NCI-H1092 treated with DMSO at 0.1 percent for 48 hours (cell line): ENCODE results near the gene ZDHHC14.

Experiments used
- DNase-seq: peaks from one replicate; lab custom pipeline; 2025; lab: John Stamatoyannopoulos, UW

ZDHHC14 gene

DNA sequence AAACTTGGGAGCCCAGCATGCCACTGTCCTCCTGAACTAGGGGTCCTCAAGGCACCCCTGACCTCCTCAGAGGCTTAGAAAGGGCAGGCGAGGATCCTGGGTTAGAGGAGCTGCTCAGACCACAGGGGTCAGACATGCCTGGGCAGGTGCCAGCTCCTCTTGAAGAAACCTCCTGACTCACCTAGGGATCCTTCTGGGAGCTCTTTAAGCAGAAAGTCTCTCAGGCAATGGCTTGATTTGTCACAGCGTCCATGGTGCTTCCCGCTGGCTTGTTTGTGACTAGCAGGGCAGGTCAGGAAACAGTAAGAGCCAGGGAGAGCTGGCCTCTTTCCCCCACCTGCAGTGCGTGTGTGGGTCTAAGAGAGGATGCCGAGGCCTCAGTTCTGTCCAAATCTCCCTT is 267.6 kb downstream of the ZDHHC14 start:
- peak; percentile 67 for DNase-seq

DNA sequence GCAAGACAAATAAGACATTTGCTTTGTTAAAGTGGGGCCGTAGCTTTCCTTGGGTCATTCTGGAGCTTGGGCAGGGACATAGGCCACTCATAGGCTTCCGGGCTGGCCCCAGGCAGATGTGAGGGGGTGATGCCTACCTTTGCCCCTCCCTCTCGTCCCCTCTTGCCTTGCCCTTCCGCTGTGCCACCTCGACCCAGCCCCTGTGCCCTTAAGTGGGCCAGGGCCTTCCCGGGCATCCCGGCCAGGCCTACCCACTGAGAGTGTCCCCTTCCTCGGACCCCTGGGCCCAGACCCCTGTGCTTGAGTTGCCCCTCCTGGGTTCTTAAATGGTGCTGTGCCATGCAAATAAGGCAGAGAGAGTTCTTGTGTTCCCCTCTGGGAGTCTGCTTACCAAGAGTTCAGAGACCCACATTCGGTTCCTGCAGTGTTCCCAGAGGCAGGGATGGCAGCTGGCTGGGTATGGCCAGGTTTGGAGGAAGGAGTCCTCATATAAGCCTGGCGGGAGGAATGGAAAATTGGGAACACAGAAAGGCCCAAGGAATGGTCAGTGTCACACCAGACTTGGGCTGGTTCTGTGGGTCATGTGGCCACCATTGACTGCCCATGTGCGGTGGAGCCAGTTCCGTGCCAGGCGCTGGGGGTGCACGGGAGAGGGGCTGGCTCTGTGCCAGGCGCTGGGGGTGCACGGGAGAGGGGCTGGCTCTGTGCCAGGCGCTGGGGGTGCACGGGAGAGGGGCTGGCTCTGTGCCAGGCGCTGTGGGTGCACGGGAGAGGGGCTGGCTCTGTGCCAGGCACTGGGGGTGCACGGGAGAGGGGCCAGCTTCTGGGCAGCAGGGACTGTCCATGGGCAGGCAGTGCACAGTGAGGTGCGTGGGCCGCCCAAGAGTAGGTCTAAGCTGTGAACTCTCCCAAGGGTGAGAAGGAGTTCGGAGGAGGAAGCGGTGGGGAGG is 268.6 kb downstream of the ZDHHC14 start:
- DNase-seq: peak; percentile 89

DNA sequence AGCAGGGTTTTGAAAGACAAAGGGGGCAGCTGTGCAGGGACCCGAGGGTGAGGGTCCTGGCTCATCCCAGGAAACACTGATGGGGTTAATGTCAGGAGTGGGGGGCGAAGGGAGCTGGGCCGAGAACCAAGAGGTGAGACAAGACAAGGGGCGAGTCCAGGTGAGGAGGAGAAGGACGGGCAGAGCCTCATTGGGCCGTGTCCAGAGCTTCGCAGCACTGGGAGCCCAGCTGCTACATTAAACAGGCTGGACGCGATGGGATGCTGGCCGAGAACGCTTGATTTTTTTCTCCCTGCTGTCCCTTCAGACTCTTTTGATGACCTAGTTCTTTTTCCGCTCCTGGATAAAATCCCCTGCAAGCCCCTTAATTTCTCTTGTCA is 269.3 kb downstream of the ZDHHC14 start:
- peak; percentile 89 for DNase-seq

DNA sequence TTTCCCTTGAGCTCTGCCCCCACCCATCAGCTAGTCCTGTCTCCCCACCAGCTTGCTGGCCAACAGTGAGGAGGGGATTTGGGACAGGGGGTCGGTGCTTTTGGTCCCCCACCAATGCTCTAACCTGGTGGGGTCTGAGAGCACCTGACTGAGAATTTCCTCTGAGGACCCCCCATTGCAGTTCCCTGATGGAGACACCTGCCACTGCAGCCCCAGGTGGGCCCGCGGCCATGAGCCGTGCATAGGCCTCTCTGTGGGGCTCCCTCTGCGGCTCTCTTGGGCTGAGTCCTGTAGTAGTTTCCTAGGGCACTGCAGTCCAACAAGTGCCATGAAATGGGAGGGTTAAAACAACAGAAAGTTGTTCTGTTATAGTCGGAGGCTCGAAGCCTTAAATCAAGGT is 269.8 kb downstream of the ZDHHC14 start:
- DNase-seq: no peak

DNA sequence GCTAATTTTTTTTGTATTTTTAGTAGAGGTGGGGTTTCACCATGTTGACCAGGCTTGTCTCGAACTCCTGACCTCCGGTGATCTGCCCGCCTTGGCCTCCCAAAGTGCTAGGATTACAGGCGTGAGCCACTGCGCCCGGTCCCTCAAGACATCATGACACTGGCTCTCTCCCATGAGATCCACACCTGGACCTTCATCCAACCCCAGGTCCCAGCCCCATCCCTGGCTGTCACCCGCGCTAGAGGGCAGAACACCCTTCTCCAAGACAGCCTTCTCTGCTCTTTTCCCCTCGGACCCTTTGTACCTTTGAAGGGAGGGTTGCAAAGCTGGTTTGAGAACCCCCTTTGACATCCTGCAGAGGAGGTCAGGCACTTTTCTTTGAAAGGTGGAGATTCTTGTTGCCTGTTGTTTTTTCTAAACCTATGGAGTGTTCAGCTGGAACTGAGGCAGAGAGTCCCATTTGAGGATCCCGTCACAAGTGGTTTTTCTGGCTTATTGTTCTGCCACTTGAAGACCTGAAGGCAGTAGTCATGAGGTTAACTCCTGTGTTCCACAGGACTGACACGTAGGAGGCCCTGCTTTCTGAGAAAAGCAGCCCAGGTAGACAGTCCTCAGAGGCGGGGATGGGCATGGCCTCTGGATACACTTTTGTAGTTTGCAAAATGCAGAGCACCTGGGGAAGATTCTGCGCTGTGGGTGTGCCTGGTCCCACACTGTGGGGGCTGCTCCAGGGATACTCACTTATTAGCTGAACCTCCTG is 270.9 kb downstream of the ZDHHC14 start:
- no peak for DNase-seq

DNA sequence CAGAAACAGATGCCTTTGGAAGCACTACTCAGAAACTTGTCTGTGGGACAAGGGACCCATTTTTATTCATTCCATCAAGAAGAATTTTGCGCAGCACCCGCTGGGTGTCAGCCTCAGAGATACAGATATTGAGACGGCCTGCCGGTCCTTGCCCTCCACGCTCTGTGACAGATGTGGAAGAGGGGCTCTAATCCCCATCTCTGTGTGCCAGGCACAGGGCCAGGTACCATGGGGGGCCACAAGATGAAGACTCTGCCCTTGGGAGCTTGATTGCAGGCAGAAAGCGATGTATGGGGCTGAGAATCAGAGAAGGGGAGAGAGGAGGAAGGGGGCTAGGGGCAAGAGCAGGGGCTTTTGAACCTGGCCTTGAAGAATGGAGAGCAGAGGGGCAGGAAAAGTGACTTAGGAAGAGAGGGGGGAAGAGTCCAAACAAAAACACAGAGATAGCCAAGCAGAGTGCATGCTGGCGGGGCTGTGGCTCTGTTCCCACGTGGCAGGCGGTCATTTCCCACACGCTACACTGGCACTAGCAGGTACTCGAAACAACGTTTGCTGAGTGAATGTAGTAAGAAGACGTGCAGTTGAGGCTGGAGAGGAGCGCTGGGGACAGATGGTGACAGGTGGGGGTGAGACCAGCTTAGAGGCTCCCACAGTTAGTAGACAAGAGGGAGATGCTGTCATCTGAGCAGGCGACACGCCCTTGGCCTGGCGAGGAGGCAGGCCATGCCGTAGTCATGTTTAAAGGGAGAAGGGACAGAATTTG is 271.8 kb downstream of the ZDHHC14 start:
- no peak for DNase-seq

DNA sequence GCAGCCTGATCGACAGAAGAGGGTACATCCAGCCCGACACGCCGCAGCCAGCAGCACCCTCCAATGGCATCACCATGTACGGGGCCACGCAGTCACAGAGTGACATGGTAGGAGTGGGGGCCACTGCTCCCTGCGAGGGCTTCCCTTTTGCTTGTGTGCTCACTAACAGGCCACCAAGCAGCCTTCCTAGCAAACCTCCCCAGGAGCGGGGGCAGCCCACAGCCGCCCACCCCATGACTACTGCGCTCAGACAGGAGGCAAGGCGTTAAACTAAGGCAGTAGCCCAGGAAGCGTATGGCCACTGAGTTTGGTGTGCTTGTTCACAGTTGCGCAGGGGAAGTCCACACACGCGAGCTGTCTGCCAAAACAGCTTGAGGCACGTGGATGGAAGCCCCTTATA is 272.5 kb downstream of the ZDHHC14 start:
- no peak for DNase-seq

DNA sequence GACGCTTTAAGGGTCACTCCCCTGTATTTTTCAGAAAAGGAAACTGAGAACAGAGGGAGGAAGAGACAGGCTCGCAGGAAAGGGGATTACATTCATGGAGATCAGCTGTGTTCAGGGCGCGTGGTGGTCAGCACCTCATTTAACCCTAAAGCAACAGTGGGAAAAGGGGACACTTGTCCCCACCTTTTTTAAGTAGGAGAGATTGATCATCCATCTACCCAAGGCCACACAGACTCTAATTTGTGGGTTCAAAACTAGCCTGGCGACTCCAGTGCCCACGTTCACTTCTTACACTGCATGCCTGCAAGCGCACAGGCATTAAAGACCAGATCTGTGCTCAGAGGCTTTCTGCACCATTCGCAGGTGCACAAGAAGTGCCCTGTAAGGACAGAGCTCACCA is 274.1 kb downstream of the ZDHHC14 start:
- DNase-seq: no peak

DNA sequence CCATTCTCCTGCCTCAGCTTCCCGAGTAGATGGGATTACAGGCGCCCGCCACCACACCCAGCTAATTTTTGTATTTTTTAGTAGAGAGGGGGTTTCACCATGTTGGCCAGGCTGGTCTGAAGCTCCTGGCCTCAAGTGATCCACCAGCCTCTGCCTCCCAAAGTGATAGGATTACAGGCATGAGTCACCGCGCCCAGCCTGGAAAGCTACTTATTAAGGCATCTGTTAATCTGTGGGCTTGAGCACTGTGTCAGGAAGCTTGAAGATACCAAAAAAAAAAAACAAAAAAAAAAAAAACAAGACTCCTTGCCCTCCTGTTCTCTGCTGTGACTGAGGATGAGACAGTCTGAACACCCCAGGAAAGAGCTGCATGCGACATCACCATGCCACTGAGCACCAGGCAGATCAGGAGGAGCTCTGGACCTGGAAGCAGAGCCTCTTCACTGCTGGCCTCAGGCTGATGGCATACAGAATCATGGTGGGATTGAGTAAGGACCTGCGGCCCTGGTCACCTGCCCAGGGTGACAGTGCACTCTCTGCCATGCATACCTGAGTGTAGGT is 275.5 kb downstream of the ZDHHC14 start:
- no peak for DNase-seq

DNA sequence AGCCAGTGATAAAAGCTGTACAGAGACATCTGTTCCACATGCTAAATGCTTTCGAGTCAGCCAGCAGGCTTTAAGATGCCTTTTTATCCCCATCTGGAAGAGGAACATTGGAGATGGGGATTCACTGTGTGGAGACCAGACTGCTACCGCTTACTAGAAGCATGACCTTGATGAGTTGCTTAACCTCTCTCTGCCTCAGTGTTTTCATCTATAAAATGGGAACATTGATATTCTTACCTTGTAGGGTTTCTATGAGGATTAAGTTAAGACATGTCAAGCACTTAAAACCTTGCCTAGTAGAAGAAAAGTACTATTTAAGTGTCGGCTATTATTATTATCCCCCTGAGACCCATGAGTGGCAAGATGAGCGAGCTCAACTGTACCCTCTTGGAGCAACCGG is 276.8 kb downstream of the ZDHHC14 start:
- DNase-seq: no peak

DNA sequence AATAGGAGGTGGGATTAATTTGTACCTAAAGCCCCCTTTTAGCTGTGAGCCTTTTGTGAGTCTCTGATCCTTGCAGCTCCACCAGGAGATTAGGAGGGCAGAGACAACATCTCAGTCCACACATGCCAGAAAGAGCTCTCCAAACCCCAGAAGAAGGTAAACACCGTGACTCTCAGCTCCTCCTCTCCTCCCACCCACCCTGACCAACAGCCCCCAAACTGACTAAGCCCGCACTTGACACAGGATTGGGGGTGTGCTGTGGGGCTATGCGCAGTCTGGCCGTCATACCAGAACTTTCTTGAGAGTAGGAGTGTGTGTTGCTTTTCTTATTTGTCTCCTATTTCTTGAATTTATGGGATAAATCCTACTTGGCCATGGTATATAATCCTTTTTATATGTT is 277.3 kb downstream of the ZDHHC14 start:
- DNase-seq: no peak

DNA sequence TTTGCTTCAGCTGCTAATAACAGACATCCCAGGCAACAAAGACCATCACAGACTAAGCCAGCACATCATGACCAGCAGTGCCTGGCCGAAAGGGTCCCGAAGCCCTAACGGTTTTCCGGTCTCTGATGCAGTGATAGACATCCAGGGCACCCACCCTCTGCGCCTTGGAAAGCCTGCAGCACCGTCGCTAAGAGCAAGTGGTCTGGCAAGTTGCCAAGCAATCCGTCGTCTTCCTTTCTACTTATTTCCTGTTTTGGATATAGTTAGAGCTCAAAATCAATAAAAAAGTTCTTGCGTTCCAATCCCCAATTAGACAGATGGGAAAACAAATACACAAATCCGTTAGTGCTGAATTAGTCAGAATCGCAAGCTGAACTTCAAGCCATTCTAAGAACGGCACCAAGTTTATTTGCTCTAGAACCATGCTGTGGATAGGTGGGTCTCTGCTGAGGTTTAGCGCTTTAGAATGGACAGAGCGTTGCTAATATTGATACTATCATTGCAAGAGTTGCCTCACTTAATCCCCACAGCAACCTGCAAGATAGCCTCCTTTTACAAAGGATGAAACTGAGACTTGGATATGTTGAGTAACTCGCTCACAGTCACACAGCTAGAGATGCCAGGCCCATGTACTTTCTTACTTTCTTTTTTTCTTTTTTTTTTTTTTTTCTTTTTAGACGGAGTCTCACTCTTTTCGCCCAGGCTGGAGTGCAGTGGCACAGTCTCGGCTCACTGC is 278.7 kb downstream of the ZDHHC14 start:
- DNase-seq: no peak

DNA sequence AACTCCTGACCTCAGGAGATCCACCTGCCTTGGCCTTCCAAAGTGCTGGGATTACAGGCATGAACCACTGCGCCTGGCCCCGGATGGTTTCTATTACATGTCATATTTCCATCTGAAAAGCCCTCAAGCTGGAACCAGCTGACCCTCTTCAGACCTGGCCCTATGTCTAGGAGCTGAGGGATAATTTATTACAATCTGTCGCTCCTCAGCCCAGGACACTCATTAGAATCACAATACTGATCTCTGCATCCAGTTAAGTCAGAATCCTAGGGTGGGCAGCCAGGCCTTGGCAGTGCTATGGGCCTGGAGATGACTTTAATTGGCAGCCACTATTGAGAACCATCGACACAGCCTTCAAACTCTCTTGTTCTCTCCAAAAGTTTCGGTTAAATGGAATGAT is 279.4 kb downstream of the ZDHHC14 start:
- DNase-seq: no peak

DNA sequence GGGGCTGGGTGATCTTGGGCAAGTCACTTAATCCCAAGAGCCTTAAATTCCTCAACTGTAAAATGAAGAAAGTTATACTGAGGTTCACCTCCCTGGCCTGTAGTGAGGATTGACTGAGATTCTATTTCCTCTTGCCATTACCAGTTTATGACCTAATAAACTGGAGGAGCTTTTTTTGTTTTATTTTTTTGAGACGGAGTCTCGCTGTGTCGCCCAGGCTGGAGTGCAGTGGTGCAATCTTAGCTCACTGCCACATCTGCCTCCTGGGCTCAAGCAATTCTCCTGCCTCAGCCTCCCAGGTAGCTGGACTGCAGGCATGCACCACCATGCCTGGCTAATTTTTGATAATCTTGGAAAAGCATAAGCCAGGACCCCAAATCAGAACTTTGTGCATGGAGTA is 280.7 kb downstream of the ZDHHC14 start:
- no peak for DNase-seq

DNA sequence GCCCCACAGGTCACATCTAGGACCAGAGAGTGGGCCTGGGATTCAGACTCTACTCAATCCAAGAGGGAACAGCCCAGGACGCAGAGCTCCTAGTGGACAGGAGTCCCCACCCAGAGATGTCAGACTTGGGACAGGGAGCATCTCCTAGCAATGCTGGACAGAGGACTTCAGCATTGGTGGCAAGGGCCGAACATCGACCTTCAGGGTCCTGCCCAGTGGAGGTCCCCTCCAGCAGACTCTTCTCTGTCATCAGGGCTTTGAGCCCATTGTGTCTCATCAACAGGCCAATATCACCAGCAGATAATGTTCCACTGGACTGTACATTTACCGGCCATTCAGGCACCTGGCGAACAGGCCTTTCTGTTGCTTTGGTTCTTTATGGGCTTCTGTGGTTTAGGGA is 282.3 kb downstream of the ZDHHC14 start:
- no peak for DNase-seq

DNA sequence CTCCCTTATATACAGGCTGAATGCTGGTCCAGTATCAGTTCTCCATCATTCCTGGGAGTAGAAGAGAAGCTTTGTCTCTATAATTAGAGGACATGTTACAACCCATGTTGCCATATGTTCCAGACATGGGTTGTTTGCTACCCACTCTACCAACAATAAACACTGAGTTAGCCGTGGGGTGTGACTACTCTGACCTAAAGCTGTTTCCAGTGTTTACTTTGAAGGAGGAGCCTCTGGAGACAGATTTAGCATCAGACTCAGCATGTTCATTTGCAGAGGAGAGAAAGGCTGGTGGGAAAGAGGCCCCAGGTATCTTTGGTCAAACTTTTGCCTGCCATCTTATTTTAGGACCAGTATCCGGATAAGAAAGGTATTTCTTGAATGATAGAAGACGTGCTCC is 284.2 kb downstream of the ZDHHC14 start:
- no peak for DNase-seq

DNA sequence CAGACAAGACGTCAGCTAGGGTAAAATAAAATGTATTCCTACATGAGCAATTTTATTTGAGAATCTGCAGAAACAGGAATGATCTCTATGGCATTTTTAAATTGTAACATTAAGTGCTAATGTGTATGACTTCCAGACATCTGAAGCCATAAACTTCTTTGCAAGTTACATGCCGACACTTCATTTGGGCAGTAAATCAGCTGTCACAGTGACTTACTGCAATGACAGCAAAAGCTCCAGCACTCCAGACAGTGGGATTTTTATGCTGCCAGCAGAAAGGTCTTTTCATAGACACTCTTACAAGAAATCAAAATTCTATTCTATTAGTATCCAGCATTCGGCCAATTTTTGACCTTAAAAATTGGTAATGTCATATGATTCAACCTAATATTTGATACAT is 285.7 kb downstream of the ZDHHC14 start:
- no peak for DNase-seq

DNA sequence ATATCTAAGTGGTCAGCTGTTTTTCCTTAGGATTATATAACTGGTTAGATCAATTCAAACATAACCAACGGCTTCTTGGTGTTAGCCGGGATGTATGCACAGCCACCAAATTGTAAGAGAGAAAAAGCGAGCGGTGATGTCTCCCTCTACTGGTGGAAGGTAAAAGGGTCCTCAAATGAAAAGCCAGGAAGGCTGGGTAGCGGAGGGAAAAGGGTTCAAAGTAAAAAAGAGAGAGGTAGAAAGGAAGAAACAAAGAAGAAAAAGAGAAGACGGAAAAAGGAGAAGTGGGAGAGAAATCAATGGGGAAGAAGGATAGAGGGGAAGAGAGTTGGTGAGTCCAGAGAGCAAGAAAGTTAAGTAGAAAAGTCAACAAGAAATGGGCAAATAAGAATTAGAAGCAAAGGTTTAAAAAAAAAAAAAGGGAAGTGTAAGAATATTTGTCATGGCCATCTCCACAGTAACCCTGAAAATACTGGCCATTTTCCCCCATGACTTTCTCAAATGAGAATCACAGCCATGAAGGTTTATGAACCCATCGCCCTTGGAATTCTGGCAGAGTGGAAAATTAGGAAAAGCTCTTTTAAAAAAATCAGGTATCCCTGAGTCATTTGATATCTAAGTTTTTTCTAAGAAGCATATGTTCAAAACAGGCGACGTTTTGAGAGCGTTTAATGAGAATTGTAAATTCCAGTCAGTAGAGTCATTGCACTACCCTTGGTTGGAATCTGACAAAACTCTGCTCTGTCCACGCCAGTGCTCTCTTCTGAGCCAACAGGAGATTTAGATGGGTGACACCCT is 286.4 kb downstream of the ZDHHC14 start:
- DNase-seq: peak; percentile 72

DNA sequence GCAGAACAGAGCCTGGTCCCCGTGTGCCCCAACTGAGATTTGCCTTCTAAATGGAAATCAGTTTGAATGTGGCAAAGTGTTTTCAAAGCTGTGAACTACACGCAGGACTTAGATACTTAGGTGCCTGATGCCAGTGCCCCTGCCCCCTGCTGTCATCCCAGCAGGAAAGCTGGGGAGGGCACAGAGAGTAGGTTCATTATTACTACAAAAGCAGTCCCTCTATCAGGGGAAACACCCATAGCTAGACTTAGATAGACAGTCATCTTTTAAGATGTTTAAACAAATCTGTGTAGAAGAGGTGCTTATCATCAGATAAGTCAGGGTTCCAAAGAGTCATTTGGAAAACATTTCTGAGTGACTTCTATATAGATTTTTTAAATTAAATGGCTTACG is 287.0 kb downstream of the ZDHHC14 start:
- DNase-seq: no peak

DNA sequence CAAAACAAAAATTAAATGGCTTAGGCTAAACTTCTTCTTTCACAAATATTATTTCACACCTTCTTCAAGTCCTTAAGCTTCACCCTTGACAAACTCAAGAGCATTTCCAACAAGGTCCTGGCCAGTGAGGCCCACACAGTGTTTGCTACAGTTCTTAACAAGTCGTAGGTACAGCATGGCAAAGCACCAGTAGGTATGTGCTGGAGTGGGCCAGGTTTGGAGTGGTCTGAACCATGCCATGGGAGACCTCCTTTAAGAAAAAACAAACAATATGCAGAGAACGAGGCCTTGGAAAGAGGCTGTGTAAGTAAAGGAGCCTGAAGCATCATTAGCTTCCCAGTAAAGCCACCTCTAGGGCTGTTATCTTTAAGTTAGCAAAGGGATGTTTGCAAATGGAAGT is 287.7 kb downstream of the ZDHHC14 start:
- no peak for DNase-seq

DNA sequence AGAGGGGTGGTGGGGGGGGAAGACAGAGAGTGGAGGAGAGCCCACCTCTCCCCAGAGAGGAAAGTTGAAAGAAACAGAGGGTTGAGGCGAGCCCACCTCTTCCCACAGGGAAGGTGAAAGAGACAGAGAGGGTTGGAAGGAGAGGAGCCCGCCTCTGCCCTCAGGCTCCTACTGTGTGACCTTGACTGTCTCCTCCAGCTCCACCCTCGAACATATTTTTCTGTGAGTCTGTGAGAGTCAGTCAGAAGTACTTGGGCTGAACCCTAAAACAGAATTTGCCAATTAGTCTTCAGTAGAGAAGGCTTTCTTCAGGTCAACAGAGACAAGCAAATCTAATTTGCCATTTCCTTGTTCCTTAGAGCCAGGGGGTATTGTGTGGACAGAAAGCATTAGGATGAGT is 288.3 kb downstream of the ZDHHC14 start:
- DNase-seq: no peak
